Measurements from ENCODE around the gene GSDMA. TPM values are rescaled to one million over a fixed set of nuclear protein-coding genes. Genes with fewer than 3 reads are reported as not detected.
"Not testable (repeated sequence)": the region's sequence is repeated elsewhere in the genome, so short reads cannot be mapped to it uniquely, and the experiment has no call there.

The GSDMA gene
- total RNA-seq, 2 experiments from 2014 or later: 0.15 to 0.57 TPM

DNA sequence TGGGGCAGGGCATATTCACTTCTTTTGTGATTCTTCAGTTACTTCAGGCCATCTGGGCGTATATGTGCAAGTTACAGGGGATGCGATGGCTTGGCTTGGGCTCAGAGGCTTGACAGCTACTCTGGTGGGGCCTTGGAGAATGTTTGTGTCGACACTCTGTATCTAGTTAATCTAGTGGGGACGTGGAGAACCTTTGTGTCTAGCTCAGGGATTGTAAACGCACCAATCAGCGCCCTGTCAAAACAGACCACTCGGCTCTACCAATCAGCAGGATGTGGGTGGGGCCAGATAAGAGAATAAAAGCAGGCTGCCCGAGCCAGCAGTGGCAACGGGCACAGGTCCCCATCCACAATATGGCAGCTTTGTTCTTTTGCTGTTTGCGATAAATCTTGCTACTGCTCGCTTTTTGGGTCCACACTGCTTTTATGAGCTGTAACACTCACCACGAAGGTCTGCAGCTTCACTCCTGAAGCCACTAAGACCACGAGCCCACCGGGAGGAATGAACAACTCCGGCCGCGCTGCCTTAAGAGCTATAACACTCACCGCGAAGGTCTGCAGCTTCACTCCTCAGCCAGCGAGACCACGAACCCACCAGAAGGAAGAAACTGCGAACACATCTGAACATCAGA lies 49.3 kb downstream of the GSDMA start:
- H3K4me2 ChIP-seq (ENCODE audit: low read length); H3K9me3 ChIP-seq (ENCODE audit: low read length); H3K4me1 ChIP-seq (ENCODE audit: insufficient read depth, low read length, poor library complexity, severe bottlenecking); CTCF ChIA-PET (ENCODE audit: unreplicated experiment); POLR2A ChIA-PET; H3K4me3 ChIP-seq (ENCODE audit: low read depth, low read length, poor library complexity, severe bottlenecking); DNase-seq (ENCODE audit: low spot score); H3K36me3 ChIP-seq (ENCODE audit: insufficient read depth, low read length); H3K27ac ChIP-seq (ENCODE audit: low read depth, low read length, poor library complexity, severe bottlenecking); H4K20me1 ChIP-seq (ENCODE audit: insufficient read depth, low read length); BruUV-seq (replicated peaks); H3K79me2 ChIP-seq (ENCODE audit: insufficient read depth, low read depth, low read length); intact Hi-C loops (cut with micrococcal nuclease; ENCODE audit: unreplicated experiment); H3K9me2 ChIP-seq (ENCODE audit: insufficient read depth, low read length); H2AFZ ChIP-seq (ENCODE audit: low read length): not testable (repeated sequence)

DNA sequence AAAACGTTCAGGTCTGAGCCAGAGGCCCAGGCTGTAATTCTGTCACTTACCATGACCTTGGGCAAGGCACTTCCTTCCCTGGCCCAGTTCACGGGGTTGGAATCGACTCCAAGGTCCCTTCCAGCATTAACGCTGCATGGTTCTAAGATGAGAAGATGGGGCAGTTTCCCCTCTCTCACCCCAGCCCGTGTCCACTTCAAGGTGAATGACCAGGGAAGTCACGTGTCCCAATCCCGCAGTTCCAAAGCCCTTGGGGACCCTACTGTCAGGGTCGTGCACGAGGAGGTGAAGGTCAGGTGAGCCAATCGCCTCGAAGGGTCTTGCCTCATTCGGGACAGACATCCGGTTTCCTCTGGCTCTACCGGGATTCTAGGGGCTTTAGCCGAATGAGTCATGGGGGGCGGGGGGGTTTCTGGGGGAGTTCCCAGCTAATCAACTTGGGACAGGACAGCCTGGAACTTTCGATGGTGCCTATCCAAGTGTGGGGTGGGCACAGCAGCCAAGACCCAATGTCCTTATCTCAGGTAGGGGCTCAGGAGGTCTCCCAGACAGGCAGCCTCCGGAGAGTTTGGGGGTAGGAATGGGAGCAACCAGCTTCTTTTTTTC lies 51.7 kb downstream of the GSDMA start:
- ChIA-PET POLR2A (interaction anchor here (1.1 kb wide), 1 partner anchor 39 kb away, joined by 3 read pairs; no protein-coding TSS in a partner anchor), CTCF (ENCODE audit: unreplicated experiment) (no interaction called here)
- Histone ChIP-seq H3K27ac (ENCODE audit: low read depth, low read length, poor library complexity, severe bottlenecking) (no peak overlapping the region), H3K9me3 (ENCODE audit: low read length) (no peaks in the 10 kb centered on the region), H3K36me3 (ENCODE audit: insufficient read depth, low read length) (peaks cover 9% of the 10 kb centered on the region; the same call in 1 of the 2 replicates), H3K79me2 (ENCODE audit: insufficient read depth, low read depth, low read length) (no peaks in the 10 kb centered on the region), H3K4me3 (ENCODE audit: low read depth, low read length, poor library complexity, severe bottlenecking) (no peak overlapping the region), H3K9me2 (ENCODE audit: insufficient read depth, low read length) (no peaks in the 10 kb centered on the region), H3K4me2 (ENCODE audit: low read length) (no peak overlapping the region), H4K20me1 (ENCODE audit: insufficient read depth, low read length) (no peaks in the 10 kb centered on the region), H3K4me1 (ENCODE audit: insufficient read depth, low read length, poor library complexity, severe bottlenecking) (peaks cover 8% of the 10 kb centered on the region), H2AFZ (ENCODE audit: low read length) (no peak overlapping the region)
- intact Hi-C loops (cut with micrococcal nuclease; ENCODE audit: unreplicated experiment): no loop called here
- no peak for DNase-seq (ENCODE audit: low spot score)
- BruUV-seq (replicated peaks): no TSS peak
- no peak for TF ChIP-seq EZH2phosphoT487 (IDR thresholded peaks at IDR 0.05; ENCODE audit: borderline replicate concordance, low read depth, low read length)
- TF ChIP-seq, protein P1, sequence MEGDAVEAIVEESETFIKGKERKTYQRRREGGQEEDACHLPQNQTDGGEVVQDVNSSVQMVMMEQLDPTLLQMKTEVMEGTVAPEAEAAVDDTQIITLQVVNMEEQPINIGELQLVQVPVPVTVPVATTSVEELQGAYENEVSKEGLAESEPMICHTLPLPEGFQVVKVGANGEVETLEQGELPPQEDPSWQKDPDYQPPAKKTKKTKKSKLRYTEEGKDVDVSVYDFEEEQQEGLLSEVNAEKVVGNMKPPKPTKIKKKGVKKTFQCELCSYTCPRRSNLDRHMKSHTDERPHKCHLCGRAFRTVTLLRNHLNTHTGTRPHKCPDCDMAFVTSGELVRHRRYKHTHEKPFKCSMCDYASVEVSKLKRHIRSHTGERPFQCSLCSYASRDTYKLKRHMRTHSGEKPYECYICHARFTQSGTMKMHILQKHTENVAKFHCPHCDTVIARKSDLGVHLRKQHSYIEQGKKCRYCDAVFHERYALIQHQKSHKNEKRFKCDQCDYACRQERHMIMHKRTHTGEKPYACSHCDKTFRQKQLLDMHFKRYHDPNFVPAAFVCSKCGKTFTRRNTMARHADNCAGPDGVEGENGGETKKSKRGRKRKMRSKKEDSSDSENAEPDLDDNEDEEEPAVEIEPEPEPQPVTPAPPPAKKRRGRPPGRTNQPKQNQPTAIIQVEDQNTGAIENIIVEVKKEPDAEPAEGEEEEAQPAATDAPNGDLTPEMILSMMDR (conservative IDR thresholded peaks at IDR 0.05; ENCODE audit: low read length): no peak

DNA sequence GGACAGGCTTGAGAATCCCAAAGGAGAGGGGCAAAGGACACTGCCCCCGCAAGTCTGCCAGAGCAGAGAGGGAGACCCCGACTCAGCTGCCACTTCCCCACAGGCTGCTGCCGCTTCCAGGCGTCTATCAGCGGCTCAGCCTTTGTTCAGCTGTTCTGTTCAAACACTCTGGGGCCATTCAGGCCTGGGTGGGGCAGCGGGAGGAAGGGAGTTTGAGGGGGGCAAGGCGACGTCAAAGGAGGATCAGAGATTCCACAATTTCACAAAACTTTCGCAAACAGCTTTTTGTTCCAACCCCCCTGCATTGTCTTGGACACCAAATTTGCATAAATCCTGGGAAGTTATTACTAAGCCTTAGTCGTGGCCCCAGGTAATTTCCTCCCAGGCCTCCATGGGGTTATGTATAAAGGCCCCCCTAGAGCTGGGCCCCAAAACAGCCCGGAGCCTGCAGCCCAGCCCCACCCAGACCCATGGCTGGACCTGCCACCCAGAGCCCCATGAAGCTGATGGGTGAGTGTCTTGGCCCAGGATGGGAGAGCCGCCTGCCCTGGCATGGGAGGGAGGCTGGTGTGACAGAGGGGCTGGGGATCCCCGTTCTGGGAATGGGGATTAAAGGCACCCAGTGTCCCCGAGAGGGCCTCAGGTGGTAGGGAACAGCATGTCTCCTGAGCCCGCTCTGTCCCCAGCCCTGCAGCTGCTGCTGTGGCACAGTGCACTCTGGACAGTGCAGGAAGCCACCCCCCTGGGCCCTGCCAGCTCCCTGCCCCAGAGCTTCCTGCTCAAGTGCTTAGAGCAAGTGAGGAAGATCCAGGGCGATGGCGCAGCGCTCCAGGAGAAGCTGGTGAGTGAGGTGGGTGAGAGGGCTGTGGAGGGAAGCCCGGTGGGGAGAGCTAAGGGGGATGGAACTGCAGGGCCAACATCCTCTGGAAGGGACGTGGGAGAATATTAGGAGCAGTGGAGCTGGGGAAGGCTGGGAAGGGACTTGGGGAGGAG lies 52.5 kb downstream of the GSDMA start, which contains the start of gene CSF3:
Gene CSF3, plus strand, starts transcription at position 436 of the 993 bp plus-strand sequence. Its CDS starts 35 bp downstream, at position 471.
- no peaks in the 10 kb centered on the region for H3K9me3 ChIP-seq (ENCODE audit: low read length)
- H3K4me3 ChIP-seq (ENCODE audit: low read depth, low read length, poor library complexity, severe bottlenecking): no peak within 1 kb of the TSS
- no peaks in the 10 kb centered on the region for H3K79me2 ChIP-seq (ENCODE audit: insufficient read depth, low read depth, low read length)
- TF ChIP-seq, protein P1 (conservative IDR thresholded peaks at IDR 0.05; ENCODE audit: low read length): no peak
- no peak for TF ChIP-seq EZH2phosphoT487 (IDR thresholded peaks at IDR 0.05; ENCODE audit: borderline replicate concordance, low read depth, low read length)
- H4K20me1 ChIP-seq (ENCODE audit: insufficient read depth, low read length): no peaks in the 10 kb centered on the region
- ChIA-PET POLR2A (interaction anchor here (1.1 kb wide), 1 partner anchor 38 kb away, joined by 3 read pairs; no protein-coding TSS in a partner anchor), CTCF (ENCODE audit: unreplicated experiment) (no interaction called here)
- BruUV-seq (replicated peaks): no TSS peak
- no peak within 1 kb of the TSS for H2AFZ ChIP-seq (ENCODE audit: low read length)
- H3K36me3 ChIP-seq (ENCODE audit: insufficient read depth, low read length): peaks cover 12% of the 10 kb centered on the region; the same call in 1 of the 2 replicates
- peaks cover 2% of the 10 kb centered on the region for H3K4me1 ChIP-seq (ENCODE audit: insufficient read depth, low read length, poor library complexity, severe bottlenecking)
- H3K4me2 ChIP-seq (ENCODE audit: low read length): no peak within 1 kb of the TSS
- no peaks in the 10 kb centered on the region for H3K9me2 ChIP-seq (ENCODE audit: insufficient read depth, low read length)
- no peak within 1 kb of the TSS for H3K27ac ChIP-seq (ENCODE audit: low read depth, low read length, poor library complexity, severe bottlenecking)
- DNase-seq (ENCODE audit: low spot score): no peak
- intact Hi-C loops (cut with micrococcal nuclease; ENCODE audit: unreplicated experiment): no loop called here

Measured in OCI-LY7 (cell line).